CD8-positive, alpha-beta memory T cell (primary cell): ENCODE measurements around the gene LDB3. TPM values are rescaled to one million over a fixed set of nuclear protein-coding genes. Genes with fewer than 3 reads are reported as not detected.

ENCODE experiments used
- CTCF ChIA-PET: fragments of 350-600 bp; sonication (Branson Sonifier 250); formaldehyde crosslinking; loops from one replicate; lab custom pipeline; 2021; ENCODE audit warnings: antibody characterized with exemption; lab: Charles Lee
- POLR2A ChIA-PET: fragments of 350-600 bp; sonication (Branson Sonifier 250); formaldehyde crosslinking; loops from one replicate; lab custom pipeline; 2021; ENCODE audit warnings: antibody characterized with exemption; lab: Charles Lee
- DNase-seq, 5 donors: peaks; one replicate each; pipeline versions ENCODE4 v3.0.0 to v3.0.0-alpha.2; 2020 to 2022; ENCODE audit warnings: mixed read lengths in 1 of 5
- H3K27ac ChIP-seq: one replicate; pipeline ENCODE4 v1.7.0; 2013; ENCODE audit warnings: low read depth, mild to moderate bottlenecking, low read length, moderate library complexity
- H3K27me3 ChIP-seq: 2 replicates; pipeline ENCODE4 v1.7.0; 2013; ENCODE audit warnings: low read length, mild to moderate bottlenecking; ENCODE audit not compliant: insufficient read depth, poor library complexity, severe bottlenecking
- H3K36me3 ChIP-seq: 2 replicates; pipeline ENCODE4 v1.7.0; 2013; ENCODE audit warnings: mild to moderate bottlenecking, low read length, moderate library complexity; ENCODE audit not compliant: insufficient read depth
- H3K4me1 ChIP-seq: 2 replicates; pipeline ENCODE4 v1.7.0; 2013; ENCODE audit warnings: mild to moderate bottlenecking, low read length, moderate library complexity; ENCODE audit not compliant: insufficient read depth
- H3K4me3 ChIP-seq: 2 replicates; pipeline ENCODE4 v1.7.0; 2013; ENCODE audit warnings: mild to moderate bottlenecking, low read length
- H3K9me3 ChIP-seq: 2 replicates; pipeline ENCODE4 v1.7.0; 2013; ENCODE audit warnings: mild to moderate bottlenecking, low read length
- H3K27ac Mint-ChIP-seq, 8 donors: one replicate each; pipeline ENCODE4 v1.8.0; 2020 to 2021; ENCODE audit warnings: mixed read lengths in 8 of 8, mild to moderate bottlenecking in 6 of 8, inconsistent platforms in 3 of 8, moderate library complexity in 3 of 8
- H3K27me3 Mint-ChIP-seq, 2 donors: one replicate each; pipeline ENCODE4 v1.8.0; 2020 to 2021; ENCODE audit warnings: mixed read lengths in 2 of 2, mild to moderate bottlenecking in 1 of 2, moderate library complexity in 1 of 2
- H3K36me3 Mint-ChIP-seq, 3 donors: one replicate each; pipeline ENCODE4 v1.8.0; 2020 to 2021; ENCODE audit warnings: mixed read lengths in 3 of 3, inconsistent platforms in 1 of 3, mild to moderate bottlenecking in 1 of 3
- H3K4me1 Mint-ChIP-seq, 3 donors: one replicate each; pipeline ENCODE4 v1.8.0; 2020 to 2021; ENCODE audit warnings: mixed read lengths in 3 of 3, inconsistent platforms in 1 of 3, mild to moderate bottlenecking in 1 of 3
- H3K4me3 Mint-ChIP-seq, 7 donors: one replicate each; pipeline ENCODE4 v1.8.0; 2020 to 2021; ENCODE audit warnings: mixed read lengths in 7 of 7, mild to moderate bottlenecking in 6 of 7, moderate library complexity in 4 of 7, inconsistent platforms in 2 of 7
- H3K9me3 Mint-ChIP-seq, 5 donors: one replicate each; pipeline ENCODE4 v1.8.0; 2020 to 2022; ENCODE audit warnings: mixed read lengths in 5 of 5, mild to moderate bottlenecking in 3 of 5, moderate library complexity in 2 of 5, inconsistent platforms in 1 of 5
- polyA plus RNA-seq: library from polyadenylated mRNA; unstranded; fragments of 300-500 nt; fragmentation: Illumina TruSeq; gene quantifications from one replicate; pipeline ENCODE4 v1.2.3, GENCODE V29; 2021
- total RNA-seq, 2 experiments: library from RNA; stranded (reverse); gene quantifications; one replicate each; pipeline ENCODE4 v1.2.3, GENCODE V29; 2021

LDB3 gene
- total and polyA plus RNA-seq, 3 experiments from 2014 or later, result 0.04 to 0.07 TPM; not detected in 1

- Histone ChIP-seq H3K9me3 (no peaks in the 10 kb centered on the region), H3K27ac (no peak overlapping the region), H3K36me3 (no peaks in the 10 kb centered on the region), H3K4me1 (no peaks in the 10 kb centered on the region), H3K27me3 (no peaks in the 10 kb centered on the region), H3K4me3 (no peak overlapping the region)
- no peaks in the 10 kb centered on the region for H3K36me3 Mint-ChIP-seq
- DNase-seq, result no peak
- peaks cover 4 to 20% of the 10 kb centered on the region in 2 donors for H3K27me3 Mint-ChIP-seq
- no peak overlapping the region for H3K4me3 Mint-ChIP-seq
- POLR2A ChIA-PET, result no interaction called here
- H3K4me1 Mint-ChIP-seq, result peaks cover 5 to 9% (median 7%) of the 10 kb centered on the region in 3 donors
- H3K9me3 Mint-ChIP-seq, result peaks cover 0 to 1% (median 0%) of the 10 kb centered on the region in 5 donors
- CTCF ChIA-PET, result no interaction called here
- no peak overlapping the region for H3K27ac Mint-ChIP-seq
Measured at GRCh38 chr10:86718556-86718955, 50.2 kb downstream of the LDB3 start.

- Histone ChIP-seq H3K9me3 (no peaks in the 10 kb centered on the region), H3K4me1 (no peaks in the 10 kb centered on the region), H3K36me3 (no peaks in the 10 kb centered on the region), H3K27me3 (no peaks in the 10 kb centered on the region), H3K27ac (no peak overlapping the region), H3K4me3 (no peak overlapping the region)
- peak overlapping the region in 1 of 7 donors; percentile 28 for H3K4me3 Mint-ChIP-seq
- CTCF ChIA-PET, result no interaction called here
- POLR2A ChIA-PET, result no interaction called here
- peaks cover 4 to 22% of the 10 kb centered on the region in 2 donors for H3K27me3 Mint-ChIP-seq
- no peak for DNase-seq
- H3K4me1 Mint-ChIP-seq, result peaks cover 6 to 10% (median 8%) of the 10 kb centered on the region in 3 donors
- H3K36me3 Mint-ChIP-seq, result no peaks in the 10 kb centered on the region
- H3K9me3 Mint-ChIP-seq, result peaks cover 0 to 1% (median 0%) of the 10 kb centered on the region in 5 donors
- peak overlapping the region in 1 of 8 donors; percentile 28 for H3K27ac Mint-ChIP-seq
Measured at GRCh38 chr10:86721232-86721631, 52.9 kb downstream of the LDB3 start.

DNA sequence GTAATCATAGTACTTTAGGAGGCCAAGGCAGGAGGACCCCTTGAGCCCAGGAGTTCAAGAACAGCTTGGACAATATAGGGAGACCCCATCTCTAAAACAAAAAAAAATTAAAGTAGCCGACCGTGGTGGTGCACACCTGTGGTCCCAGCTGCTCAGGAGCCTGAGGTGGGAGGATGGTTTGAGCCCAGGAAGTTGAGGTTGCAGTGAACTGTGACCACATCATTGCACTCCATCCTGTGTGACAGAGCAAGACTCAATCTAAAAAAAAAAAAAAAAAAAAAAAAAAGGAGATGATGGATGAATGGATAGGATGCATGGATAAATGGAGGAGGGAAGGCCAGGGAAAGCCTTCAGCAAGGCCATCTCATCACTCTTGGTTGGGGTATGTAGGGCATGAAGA, 54.7 kb downstream of the LDB3 start:
- no peaks in the 10 kb centered on the region for H3K36me3 ChIP-seq
- H3K27me3 Mint-ChIP-seq, result peaks cover 5 to 25% of the 10 kb centered on the region in 2 donors
- no peak overlapping the region for H3K27ac Mint-ChIP-seq
- no peak overlapping the region for H3K4me3 Mint-ChIP-seq
- DNase-seq, result no peak
- H3K27ac ChIP-seq, result no peak overlapping the region
- no peak overlapping the region for H3K4me3 ChIP-seq
- H3K9me3 Mint-ChIP-seq, result peaks cover 0 to 1% (median 0%) of the 10 kb centered on the region in 5 donors
- no peaks in the 10 kb centered on the region for H3K27me3 ChIP-seq
- no peaks in the 10 kb centered on the region for H3K9me3 ChIP-seq
- H3K4me1 ChIP-seq, result no peaks in the 10 kb centered on the region
- H3K4me1 Mint-ChIP-seq, result peaks cover 6 to 10% (median 8%) of the 10 kb centered on the region in 3 donors
- ChIA-PET POLR2A (no interaction called here), CTCF (interaction anchor here (1.0 kb wide), 1 partner anchor 13 kb away, joined by 3 read pairs; no protein-coding TSS in a partner anchor)
- no peaks in the 10 kb centered on the region for H3K36me3 Mint-ChIP-seq

DNA sequence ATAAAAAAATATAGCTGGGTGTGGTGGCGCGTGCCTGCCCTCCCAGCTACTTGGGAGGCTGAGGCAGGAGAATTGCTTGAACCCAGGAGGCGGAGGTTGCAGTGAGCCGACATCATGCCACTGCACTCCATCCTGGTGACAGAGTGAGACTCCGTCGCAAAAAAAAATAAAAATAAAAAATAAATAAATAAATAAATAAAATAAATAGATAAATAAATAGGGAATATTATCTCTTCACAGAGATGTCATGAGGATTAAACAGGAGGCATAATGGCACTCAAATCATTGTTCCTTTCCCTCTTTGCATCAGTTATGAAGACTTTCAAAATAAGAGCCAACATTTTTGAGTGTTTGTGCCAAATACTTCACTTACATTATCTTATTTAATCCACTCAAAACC, 56.1 kb downstream of the LDB3 start:
- Histone ChIP-seq H3K4me1 (no peaks in the 10 kb centered on the region), H3K4me3 (no peak overlapping the region), H3K36me3 (no peaks in the 10 kb centered on the region), H3K27ac (no peak overlapping the region), H3K27me3 (no peaks in the 10 kb centered on the region), H3K9me3 (no peaks in the 10 kb centered on the region)
- Mint-ChIP-seq H3K27me3 (peaks cover 9 to 28% of the 10 kb centered on the region in 2 donors), H3K4me1 (peaks cover 6 to 10% (median 8%) of the 10 kb centered on the region in 3 donors), H3K27ac (no peak overlapping the region), H3K4me3 (no peak overlapping the region), H3K9me3 (peaks cover 0 to 1% (median 0%) of the 10 kb centered on the region in 5 donors), H3K36me3 (no peaks in the 10 kb centered on the region)
- ChIA-PET CTCF (no interaction called here), POLR2A (no interaction called here)
- DNase-seq, result no peak

DNA sequence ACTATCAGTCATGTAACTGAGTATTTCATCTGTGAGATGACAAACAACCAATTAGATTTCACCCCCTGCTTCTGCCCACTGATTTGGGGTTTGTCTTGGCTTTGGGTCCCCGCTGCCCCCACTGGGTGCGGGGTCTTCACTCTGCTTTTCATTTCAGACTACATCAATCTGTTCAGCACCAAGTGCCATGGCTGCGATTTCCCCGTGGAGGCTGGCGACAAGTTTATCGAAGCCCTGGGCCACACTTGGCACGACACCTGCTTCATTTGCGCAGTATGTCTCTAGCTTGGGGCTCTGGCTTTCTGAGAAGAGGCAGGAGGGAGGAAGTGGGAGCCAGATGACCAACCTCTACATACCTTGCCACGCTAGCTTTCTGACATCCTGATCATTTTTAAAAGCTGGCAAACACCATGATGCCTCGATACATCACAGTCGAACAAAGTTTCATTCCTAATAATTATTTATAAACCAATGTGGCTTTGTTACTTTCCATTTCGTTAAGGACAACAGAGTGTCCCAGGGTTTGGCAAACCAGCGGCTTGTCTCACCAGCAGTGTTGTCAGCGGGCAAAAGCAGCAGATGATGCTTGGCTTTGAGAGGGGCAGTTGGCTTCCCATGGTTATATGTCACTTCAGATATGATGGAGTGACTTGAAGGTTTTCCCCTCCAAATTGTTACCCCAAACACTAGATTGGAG, 57.8 kb downstream of the LDB3 start:
- Histone ChIP-seq H3K9me3 (no peaks in the 10 kb centered on the region), H3K4me1 (no peaks in the 10 kb centered on the region), H3K27ac (no peak overlapping the region), H3K4me3 (no peak overlapping the region), H3K36me3 (no peaks in the 10 kb centered on the region), H3K27me3 (no peaks in the 10 kb centered on the region)
- Mint-ChIP-seq H3K27ac (no peak overlapping the region), H3K27me3 (peaks cover 7 to 21% of the 10 kb centered on the region in 2 donors), H3K9me3 (no peaks in the 10 kb centered on the region), H3K36me3 (no peaks in the 10 kb centered on the region), H3K4me1 (peaks cover 6 to 10% (median 8%) of the 10 kb centered on the region in 3 donors), H3K4me3 (no peak overlapping the region)
- CTCF ChIA-PET, result no interaction called here
- DNase-seq, result no peak
- POLR2A ChIA-PET, result no interaction called here

DNA sequence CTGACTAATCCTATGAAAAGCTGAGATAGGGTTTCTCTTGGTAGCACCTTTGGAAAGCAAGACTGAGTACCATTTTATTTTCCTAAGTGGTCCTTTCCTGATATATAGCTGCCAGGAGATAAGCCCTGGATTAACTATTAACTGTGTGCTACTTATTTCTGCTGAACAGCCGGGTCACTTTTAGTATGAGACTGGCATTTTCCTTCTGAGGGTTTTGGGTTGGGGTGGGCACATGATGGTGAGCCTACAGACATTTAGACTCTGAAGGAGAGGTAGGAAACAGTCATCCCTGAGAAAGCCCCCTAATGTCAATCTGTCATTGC, 58.3 kb downstream of the LDB3 start:
- Histone ChIP-seq H3K9me3 (no peaks in the 10 kb centered on the region), H3K4me1 (no peaks in the 10 kb centered on the region), H3K27ac (no peak overlapping the region), H3K4me3 (no peak overlapping the region), H3K36me3 (no peaks in the 10 kb centered on the region), H3K27me3 (no peaks in the 10 kb centered on the region)
- ChIA-PET CTCF (no interaction called here), POLR2A (no interaction called here)
- Mint-ChIP-seq H3K9me3 (no peaks in the 10 kb centered on the region), H3K36me3 (no peaks in the 10 kb centered on the region), H3K27ac (no peak overlapping the region), H3K27me3 (peaks cover 7 to 15% of the 10 kb centered on the region in 2 donors), H3K4me3 (no peak overlapping the region), H3K4me1 (peaks cover 6 to 9% (median 8%) of the 10 kb centered on the region in 3 donors)
- no peak for DNase-seq

DNA sequence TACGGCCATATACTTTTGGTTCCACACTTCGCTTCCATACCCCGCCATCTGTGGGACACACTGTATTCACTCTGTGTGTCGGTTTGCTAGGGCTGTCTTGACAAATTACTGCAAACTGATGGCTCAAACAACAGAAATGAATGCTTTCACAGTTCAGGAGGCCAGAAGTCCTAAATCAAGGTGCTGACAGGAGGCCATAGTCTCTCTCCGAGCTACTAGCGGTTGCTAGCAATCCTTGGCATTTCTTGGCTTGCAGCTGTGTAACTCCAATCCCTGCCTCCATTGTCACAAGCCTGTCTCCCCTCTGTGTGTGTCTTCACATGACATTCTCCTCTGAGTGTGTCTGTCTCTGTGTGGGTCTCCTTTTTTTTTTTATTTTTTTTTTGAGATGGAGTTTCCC, 59.2 kb downstream of the LDB3 start:
- DNase-seq, result no peak
- Mint-ChIP-seq H3K9me3 (no peaks in the 10 kb centered on the region), H3K4me3 (no peak overlapping the region), H3K27ac (no peak overlapping the region), H3K4me1 (peaks cover 6 to 8% (median 8%) of the 10 kb centered on the region in 3 donors), H3K27me3 (peaks cover 7 to 12% of the 10 kb centered on the region in 2 donors), H3K36me3 (no peaks in the 10 kb centered on the region)
- no peaks in the 10 kb centered on the region for H3K36me3 ChIP-seq
- H3K27ac ChIP-seq, result no peak overlapping the region
- CTCF ChIA-PET, result no interaction called here
- H3K9me3 ChIP-seq, result no peaks in the 10 kb centered on the region
- no peaks in the 10 kb centered on the region for H3K4me1 ChIP-seq
- no peaks in the 10 kb centered on the region for H3K27me3 ChIP-seq
- no peak overlapping the region for H3K4me3 ChIP-seq
- POLR2A ChIA-PET, result no interaction called here

GRCh38 chr10:86728056-86728455, 59.7 kb downstream of the LDB3 start:
- H3K27ac Mint-ChIP-seq, result peak overlapping the region in 1 of 8 donors; percentile 6
- no peaks in the 10 kb centered on the region for H3K4me1 ChIP-seq
- peaks cover 6 to 12% of the 10 kb centered on the region in 2 donors for H3K27me3 Mint-ChIP-seq
- no peaks in the 10 kb centered on the region for H3K27me3 ChIP-seq
- peaks cover 6% of the 10 kb centered on the region in 3 donors for H3K4me1 Mint-ChIP-seq
- H3K9me3 Mint-ChIP-seq, result no peaks in the 10 kb centered on the region
- no peak overlapping the region for H3K27ac ChIP-seq
- DNase-seq, result no peak
- ChIA-PET POLR2A (no interaction called here), CTCF (no interaction called here)
- no peaks in the 10 kb centered on the region for H3K9me3 ChIP-seq
- H3K4me3 Mint-ChIP-seq, result no peak overlapping the region
- H3K36me3 Mint-ChIP-seq, result no peaks in the 10 kb centered on the region
- no peaks in the 10 kb centered on the region for H3K36me3 ChIP-seq
- no peak overlapping the region for H3K4me3 ChIP-seq
